Medulla oblongata (tissue), 1 donor: Measurements from ENCODE around the gene KCNN4.
"Not testable (repeated sequence)": the region's sequence is repeated elsewhere in the genome, so short reads cannot be mapped to it uniquely, and the experiment has no call there.

ENCODE experiments used
- DNase-seq: peaks from one replicate; pipeline ENCODE4 v3.0.0-alpha.2; 2015; ENCODE audit errors: extremely low spot score

The KCNN4 gene

GRCh38 chr19:43774103-43774939, 6.5 kb downstream of the KCNN4 start:
- DNase-seq = peak; percentile 43

DNA sequence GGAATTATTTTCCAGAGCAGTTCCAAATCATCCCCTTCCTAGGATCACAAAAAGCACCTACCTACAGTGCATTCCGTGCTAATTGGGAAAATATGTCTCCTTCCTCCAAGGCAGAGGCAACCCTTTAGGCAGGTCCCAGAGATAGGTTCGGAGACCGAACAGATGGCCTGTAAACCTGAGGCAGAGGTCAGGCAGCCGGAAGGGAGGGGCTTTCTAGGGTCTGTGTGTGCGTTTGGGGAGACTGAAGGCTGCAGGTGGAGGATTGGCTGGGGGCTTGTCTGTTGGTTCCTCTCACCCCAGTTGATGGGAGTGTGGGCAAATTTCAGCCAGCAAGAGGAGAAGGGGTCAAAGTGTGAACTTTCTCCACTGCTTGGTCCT, 7.1 kb downstream of the KCNN4 start:
- no peak for DNase-seq

DNA sequence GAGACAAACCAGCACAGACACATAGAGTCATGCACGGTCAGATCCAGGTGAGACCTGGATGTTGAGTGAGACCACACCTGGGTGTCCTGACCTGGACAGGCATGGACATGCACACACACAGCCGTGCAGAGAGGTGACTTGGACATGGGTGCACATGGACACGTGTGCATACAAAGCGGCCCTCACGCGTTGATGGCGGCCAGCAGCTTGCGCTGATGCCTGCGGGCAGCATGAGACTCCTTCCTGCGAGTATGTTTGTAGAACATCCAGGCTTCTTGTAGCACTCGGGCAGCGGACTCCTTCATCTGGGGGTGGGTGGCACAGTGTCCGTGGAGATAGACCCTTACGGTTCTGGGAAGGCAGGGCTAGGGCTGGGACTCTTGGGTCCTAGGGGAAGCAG, 11.5 kb downstream of the KCNN4 start:
- DNase-seq = no peak

- DNase-seq = no peak
Observed at GRCh38 chr19:43768273-43769050, 12.3 kb downstream of the KCNN4 start.

GRCh38 chr19:43767818-43768217, 13.0 kb downstream of the KCNN4 start:
- no peak for DNase-seq

GRCh38 chr19:43767316-43767715, 13.5 kb downstream of the KCNN4 start:
- no peak for DNase-seq

DNA sequence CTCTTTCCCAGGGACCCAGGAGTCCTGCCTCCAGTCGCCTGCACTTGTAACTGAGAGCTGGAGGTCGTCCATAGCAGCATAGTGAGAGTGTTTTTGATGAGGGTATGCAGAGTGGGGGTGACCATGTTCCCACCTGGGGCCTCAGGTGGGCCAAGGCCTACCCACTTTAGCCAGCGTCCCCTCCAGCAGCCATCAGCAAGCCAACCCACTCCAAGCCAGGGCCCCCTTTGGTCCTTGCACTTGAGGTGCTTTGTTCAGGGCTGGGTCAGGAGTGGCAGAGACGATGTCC, 14.1 kb downstream of the KCNN4 start:
- DNase-seq = no peak

DNA sequence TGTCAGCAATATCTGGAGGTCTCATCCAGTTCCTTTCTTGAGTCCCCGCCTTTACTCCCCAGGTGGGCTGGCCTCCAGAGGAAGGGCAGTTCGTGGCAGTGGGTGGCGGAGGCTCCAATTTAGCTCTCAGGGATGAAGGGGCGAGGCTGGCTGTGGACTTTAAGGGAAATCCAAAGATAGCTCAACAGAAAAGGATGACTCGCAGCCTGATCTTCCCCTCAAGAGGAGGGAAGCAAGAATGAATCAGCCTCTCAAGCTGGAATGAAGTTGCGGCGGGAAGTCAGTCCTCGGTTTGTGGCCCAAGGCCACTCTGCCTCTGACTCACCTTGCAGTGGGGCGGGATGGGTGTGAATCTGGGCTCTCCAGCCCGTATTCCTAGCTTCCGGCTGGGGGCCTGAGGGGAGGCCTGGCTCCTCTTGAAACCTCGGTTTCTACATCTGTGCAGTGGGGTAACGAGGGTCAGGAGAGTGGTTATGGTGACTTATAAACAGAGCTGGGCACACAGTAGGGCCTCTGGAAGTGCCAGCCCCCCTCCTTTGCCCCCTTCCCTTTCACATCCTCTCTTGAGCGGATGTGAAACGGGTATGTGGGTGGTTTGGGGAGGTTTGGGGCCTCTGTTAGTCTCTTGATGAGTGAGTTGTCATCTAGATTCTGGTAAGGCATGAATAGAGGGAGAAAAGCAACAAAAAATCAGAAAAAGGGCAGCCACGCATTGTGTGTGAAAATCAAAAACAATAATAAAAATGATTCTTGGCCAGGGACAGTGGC, 15.5 kb downstream of the KCNN4 start:
- peak; percentile 60 for DNase-seq

DNA sequence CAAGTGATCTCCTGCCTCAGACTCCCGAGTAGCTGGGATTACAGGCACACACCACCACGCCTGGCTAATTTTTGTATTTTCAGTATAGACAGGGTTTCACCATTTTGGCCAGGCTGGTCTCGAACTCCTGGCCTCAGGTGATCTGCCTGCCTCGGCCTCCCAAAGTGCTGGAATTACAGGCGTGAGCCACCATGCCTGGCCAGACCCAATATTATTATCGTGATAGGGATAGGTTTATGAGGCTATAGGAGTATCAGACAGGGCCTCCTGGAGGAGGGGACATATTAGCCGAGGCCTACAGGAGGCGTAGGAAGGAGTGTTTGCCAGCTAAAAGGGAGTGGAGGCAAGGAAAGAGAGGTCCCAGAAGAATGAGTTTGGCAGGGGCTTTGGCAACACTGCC, 16.1 kb downstream of the KCNN4 start:
- not testable (repeated sequence) for DNase-seq

DNA sequence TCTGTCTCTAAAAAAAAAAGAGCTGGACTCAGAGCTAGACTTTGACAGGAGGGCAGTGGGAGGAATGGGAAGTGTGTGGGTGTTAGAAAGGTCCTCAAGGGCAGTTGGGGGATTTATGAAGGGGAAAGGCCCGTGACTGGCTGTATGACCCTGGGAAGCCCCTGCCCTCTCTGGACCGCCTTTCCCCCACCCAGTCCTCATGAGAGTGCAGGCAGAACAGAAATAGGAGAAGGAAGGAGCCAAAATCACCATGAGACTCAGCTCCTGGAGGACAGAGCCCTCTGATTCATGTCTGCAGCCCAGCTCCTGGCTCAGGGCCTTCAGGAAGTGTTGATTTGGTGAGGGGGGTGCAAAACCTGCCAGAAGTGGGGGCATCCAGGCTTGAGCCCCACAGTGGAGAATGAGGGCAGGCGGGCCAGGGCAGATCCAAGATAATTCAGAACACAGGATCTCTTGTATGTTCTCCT, 17.3 kb downstream of the KCNN4 start:
- peak; percentile 26 for DNase-seq

DNA sequence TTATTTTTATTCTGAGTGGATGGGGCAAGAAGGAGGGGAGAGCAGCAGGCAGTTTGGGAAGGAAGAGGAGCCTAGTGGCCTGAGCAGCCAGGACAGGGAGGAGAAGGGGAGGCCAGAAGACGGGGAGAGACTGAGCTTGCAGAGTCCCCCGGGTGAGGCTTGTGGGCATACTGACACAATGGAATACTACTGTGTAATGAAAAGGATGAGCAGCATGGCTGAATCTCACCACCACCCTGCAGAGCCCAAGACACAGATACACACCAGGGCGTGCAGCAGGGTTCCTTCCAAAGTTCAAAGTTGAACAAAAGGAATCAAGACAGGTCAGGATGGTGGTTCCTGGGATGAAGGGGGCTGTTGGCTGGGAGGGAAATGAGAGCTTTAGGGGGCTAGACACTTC, 18.0 kb downstream of the KCNN4 start:
- DNase-seq = no peak

DNA sequence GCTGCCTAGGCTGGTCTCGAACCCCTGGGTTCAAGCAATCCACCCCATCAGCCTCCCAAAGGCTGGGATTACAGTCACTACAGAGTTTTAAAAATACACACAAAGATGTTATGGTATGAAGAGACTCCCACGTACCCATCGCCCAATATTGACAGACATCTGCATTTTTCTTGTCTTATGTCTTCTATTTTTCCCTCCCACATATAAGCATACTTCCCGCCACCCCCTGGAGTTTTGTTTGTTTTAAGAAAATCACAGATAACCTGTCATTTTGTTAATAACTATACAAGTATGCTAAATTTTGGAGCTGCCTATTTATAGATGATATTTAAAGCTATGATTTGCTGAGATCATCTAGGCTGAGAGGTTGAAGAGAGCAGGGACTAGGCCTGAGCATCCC, 19.8 kb downstream of the KCNN4 start:
- DNase-seq = no peak

DNA sequence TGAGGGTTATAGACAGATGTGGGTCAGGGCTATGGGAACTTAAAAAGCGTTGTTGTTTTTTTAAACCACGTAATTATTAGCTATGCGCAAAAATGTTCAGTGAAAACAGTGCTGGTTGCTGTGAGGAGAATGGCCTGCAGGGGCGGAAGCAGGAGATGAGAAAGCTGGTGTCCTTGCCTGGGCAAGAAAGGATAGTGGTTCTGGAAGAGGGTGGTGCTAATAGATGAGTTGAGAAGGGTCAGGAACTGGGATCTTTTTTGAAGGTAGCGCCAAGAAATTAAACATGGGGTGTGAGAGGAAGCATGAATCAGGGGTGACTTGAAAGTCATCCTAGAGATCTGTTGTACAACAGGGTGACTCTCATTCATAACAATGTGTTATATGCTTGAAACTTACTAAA, 21.3 kb downstream of the KCNN4 start:
- no peak for DNase-seq

DNA sequence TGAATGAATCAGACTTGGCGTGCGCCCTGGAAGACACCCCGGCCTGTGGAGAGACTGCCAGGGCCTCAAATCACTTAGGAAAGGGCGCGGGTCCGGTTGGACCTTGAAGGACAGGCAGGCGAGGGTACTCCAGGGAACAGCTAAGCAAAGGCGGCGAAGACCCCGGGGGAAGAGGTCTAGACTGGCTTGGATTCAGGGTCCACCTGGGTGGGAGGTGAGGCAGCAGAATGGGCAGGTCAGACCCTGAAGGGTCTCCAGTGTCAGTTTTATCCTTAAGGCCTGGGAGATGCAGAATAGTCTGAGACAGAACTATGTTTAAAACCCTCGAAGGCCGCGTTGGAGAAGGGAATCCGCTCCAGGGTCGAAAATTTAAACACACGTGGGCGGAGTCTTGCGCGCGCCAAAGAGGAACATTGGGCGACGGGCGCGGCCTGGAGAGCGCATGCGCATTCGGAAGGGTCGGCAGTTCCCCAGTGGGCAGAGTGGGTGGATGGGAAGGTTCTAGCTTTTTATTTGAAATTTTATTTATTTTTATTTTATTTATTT, 25.4 kb downstream of the KCNN4 start:
- DNase-seq = peak; percentile 83

GRCh38 chr19:43754503-43755255, 26.1 kb downstream of the KCNN4 start, which contains the start of gene SMG9:
Gene SMG9 (minus strand): TSS chr19:43754962. CDS start chr19:43750741, 4,221 bp downstream.
- peak; percentile 99 for DNase-seq

GRCh38 chr19:43754253-43754502, 26.6 kb downstream of the KCNN4 start:
- no peak for DNase-seq

DNA sequence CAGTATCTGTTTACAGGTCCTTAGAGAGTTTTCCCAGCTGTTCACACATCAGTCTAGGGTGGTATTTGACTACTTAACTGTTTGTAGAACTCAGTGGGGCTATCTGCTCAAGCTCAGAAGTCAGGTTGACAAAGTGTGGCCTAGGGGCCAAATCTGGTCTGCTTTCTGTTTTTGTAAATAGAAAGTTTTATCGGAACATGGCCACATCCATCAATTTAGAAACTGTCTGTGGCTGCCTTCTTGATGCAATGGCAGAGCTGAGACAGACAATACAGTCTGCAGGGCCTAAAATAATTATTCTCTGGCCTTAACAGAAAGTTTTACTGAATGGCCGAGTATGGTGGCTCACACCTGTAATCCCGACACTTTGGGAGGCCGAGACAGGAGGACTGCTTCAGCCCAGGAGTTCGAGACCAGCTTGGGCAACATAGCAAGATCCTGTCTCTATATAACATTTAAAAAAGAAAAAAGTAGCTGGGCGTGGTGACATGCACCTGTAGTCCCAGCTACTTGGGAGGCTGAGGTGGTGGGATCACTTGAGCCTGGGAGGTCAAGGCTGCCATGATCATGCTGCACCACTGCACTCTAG, 28.4 kb downstream of the KCNN4 start:
- DNase-seq = no peak

DNA sequence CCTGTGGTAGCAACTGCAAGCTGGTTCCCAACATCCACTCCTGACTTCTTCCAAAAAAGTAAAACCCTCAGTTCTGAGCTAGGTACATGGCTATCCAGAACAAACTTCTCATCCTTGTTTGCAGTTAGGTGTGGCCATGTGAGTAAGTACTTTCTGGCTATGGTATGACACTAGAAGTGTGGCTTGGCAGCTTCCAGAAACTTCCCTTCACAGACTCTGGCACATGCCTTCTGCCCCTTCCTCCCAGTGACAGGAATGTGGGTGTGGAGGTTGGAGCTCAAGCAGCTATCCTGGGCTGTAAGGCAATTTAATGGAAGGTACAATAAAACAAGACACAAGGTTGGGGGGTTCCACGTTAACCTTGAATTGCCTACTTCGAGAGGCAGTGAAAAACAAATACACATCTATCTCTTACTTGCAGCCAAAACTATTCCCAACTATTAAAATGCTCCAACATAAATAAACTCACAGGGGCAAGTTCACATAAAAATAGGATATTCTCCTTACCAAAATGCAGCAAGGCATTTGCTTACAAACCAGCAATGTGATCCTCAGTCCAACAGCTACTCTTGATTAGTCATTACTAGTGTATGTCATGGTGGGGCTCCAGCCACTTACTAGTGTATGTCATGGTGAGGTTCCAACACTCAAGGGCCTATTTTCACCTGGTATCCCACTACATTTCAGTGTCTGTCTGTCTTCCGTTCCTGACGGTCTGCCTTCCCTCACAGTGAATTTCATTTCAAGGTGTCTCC, 29.1 kb downstream of the KCNN4 start:
- DNase-seq = no peak

DNA sequence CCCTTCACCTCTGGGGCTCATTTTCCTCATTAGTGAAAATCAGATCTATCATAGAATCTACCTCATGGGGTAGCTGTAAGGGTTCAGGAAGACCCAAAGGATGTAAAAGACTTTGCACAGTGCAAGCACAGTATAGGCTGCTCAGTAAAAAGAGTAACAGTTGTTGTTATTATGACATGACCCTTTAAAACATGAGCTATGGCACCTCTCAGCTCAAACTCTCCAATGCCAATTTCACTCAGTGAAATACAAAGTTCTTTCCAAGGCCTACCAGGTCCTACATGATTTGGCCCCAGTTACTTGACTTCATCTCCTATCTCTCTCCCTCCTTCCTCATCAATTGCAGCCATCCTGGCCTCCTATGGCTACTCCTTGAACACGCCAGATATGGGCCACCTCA, 30.9 kb downstream of the KCNN4 start:
- DNase-seq = no peak

DNA sequence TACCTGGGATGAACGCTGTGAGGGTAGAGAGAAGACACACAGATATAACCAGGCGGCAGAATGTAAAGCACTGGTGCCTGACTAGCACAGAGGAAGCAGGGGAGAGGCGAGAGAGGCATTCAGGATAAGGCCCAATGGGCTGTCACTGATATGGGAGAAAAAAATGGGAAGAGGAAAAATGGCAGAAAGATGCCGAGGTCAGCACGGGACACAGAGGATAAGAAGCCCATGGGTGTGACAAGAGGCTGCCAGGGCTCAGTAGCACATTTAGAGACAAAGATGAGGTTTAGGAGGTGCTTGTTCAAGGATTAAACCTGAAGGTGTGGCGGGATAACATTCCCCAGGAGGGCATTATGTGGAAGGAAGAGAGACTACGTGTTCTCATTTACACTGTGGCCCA, 31.6 kb downstream of the KCNN4 start:
- DNase-seq = no peak

DNA sequence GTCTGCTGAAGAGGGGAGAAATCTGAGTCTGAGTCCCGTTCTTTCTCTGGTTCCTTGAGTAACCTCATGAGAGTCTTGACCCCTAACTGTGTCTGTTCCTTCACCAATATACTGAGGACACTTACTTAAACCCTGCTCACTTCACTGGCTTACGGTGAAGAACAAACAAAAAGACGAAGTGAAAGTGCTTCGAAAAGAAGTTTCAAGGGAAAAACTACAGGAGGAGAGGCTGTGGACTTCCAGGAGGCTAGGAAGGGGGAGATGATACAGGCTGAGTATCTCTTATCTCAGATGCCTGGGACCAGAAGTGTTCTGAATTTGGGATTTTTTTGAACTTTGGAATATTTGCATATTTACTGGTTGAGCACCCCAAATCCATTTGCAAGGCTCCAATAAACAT, 32.1 kb downstream of the KCNN4 start:
- DNase-seq = no peak
